Measurements from ENCODE around the gene CIB4. TPM values are rescaled to one million over a fixed set of nuclear protein-coding genes. Genes with fewer than 3 reads are reported as not detected.

The CIB4 gene
- total RNA-seq, 1 experiment from 2014 or later: not detected

DNA sequence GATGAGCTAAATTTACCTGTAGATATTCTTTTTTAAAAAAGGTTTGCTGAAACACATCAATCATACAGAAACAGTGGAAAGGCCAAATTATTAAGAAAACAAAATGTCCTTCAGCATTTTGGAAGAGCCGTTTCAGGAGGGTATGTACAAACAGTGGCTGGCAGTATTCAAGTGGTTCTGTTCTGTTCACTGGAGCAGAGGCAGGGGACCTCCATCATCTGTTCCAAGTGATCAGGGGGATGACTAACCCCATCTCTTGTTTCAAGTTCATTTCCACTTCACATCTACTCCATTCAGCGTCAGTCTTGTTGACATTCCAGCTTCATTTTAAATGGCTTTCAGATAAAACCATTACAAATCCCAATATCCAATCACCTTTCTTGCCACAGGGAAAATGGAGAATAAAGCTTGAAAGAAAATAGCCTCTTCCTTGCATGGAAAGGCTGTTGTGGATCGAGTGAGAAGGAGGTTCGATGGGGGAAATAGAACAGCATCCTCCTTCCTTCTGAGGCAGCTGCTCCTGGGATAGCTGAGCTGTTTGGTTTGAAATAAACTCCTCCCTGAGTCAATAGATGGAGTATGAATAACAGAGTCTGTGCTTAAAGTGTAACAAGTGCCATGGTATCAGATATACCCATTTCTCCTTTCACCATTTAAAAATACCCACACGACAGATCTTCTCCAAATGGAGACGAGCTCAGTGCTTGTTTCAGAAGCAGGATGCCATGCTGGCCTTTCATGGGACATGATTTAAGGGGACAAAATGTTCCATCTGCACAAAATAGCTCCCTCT lies 99.6 kb downstream of the CIB4 start:
- CTCF ChIA-PET: no interaction called here
- Histone ChIP-seq H3K9me2 (ENCODE audit: insufficient read depth) (no peaks in the 10 kb centered on the region), H3K27me3 (ENCODE audit: insufficient read depth, low read depth) (0 out of 2 replicates have a peak, but pooled peaks cover 6% of the 10 kb centered on the region), H3F3A (ENCODE audit: insufficient read depth, low read depth) (no peaks in the 10 kb centered on the region), H3K4me3 (no peak overlapping the region), H2AFZ (no peak overlapping the region), H3K36me3 (ENCODE audit: low read depth) (no peaks in the 10 kb centered on the region), H4K20me1 (ENCODE audit: insufficient read depth) (no peaks in the 10 kb centered on the region), H3K4me2 (no peak overlapping the region), H3K27ac (no peak overlapping the region), H3K4me1 (replicated peaks; ENCODE audit: insufficient read depth) (no peaks in the 10 kb centered on the region), H3K9me3 (ENCODE audit: insufficient read depth, low read depth) (no peaks in the 10 kb centered on the region), H3K79me2 (ENCODE audit: low read depth) (no peaks in the 10 kb centered on the region)
- TF ChIP-seq EZH2 (IDR thresholded peaks at IDR 0.05; ENCODE audit: low read depth) (no peak), CTCF (conservative IDR thresholded peaks at IDR 0.05) (no peak)
- BruUV-seq (replicated peaks): no TSS peak
- intact Hi-C loops (cut with micrococcal nuclease; ENCODE audit: unreplicated experiment): no loop called here
- DNase-seq: peak in 1 of 2 experiments; percentile 29
- POLR2A ChIA-PET (ENCODE audit: unreplicated experiment): interaction anchor here (0.6 kb wide), 1 partner anchor 271 kb away, joined by 8 read pairs; no protein-coding TSS in a partner anchor

DNA sequence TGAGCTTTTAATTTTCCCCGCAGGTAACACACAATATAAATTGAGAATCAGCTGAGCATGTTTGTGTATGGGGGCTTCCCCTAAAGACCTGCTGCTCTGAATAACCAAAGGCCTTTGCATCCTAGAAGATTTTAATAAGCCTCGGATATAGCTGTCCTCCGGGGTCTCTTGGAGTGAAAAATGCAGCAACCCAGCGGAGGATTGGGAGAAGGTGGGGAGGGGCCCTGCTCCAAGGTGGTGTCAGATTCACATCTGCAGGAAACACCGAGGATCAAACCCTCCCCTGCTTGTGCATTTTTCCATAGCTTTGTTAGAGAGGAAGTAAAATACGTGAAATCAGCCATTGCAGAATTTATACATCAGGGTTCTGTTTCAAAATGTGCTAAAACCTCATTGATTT lies 100.2 kb downstream of the CIB4 start:
- H3K4me3 ChIP-seq: no peak overlapping the region
- no peaks in the 10 kb centered on the region for H3F3A ChIP-seq (ENCODE audit: insufficient read depth, low read depth)
- H3K27me3 ChIP-seq (ENCODE audit: insufficient read depth, low read depth): 0 out of 2 replicates have a peak, but pooled peaks cover 6% of the 10 kb centered on the region
- no peaks in the 10 kb centered on the region for H4K20me1 ChIP-seq (ENCODE audit: insufficient read depth)
- no TSS peak for BruUV-seq (replicated peaks)
- no peak overlapping the region for H3K4me2 ChIP-seq
- H3K4me1 ChIP-seq (replicated peaks; ENCODE audit: insufficient read depth): no peaks in the 10 kb centered on the region
- TF ChIP-seq CTCF (conservative IDR thresholded peaks at IDR 0.05) (no peak), EZH2 (IDR thresholded peaks at IDR 0.05; ENCODE audit: low read depth) (no peak)
- H3K79me2 ChIP-seq (ENCODE audit: low read depth): no peaks in the 10 kb centered on the region
- intact Hi-C loops (cut with micrococcal nuclease; ENCODE audit: unreplicated experiment): no loop called here
- H3K9me3 ChIP-seq (ENCODE audit: insufficient read depth, low read depth): no peaks in the 10 kb centered on the region
- H3K27ac ChIP-seq: no peak overlapping the region
- H3K36me3 ChIP-seq (ENCODE audit: low read depth): no peaks in the 10 kb centered on the region
- CTCF ChIA-PET: interaction anchor here (0.7 kb wide), 1 partner anchor 12 kb away, joined by 3 read pairs; no protein-coding TSS in a partner anchor
- H3K9me2 ChIP-seq (ENCODE audit: insufficient read depth): no peaks in the 10 kb centered on the region
- POLR2A ChIA-PET (ENCODE audit: unreplicated experiment): interaction anchor here (0.7 kb wide), 1 partner anchor 297 kb away, joined by 8 read pairs; no protein-coding TSS in a partner anchor
- peak in 1 of 2 experiments; percentile 12 for DNase-seq
- no peak overlapping the region for H2AFZ ChIP-seq

- DNase-seq: no peak
- CTCF ChIA-PET: interaction anchor here (0.7 kb wide), 1 partner anchor 12 kb away, joined by 3 read pairs; no protein-coding TSS in a partner anchor
- Histone ChIP-seq H3K27ac (no peak overlapping the region), H3K79me2 (ENCODE audit: low read depth) (no peaks in the 10 kb centered on the region), H3K4me2 (no peak overlapping the region), H3K27me3 (ENCODE audit: insufficient read depth, low read depth) (0 out of 2 replicates have a peak, but pooled peaks cover 6% of the 10 kb centered on the region), H3K4me3 (no peak overlapping the region), H3K9me2 (ENCODE audit: insufficient read depth) (no peaks in the 10 kb centered on the region), H3K9me3 (ENCODE audit: insufficient read depth, low read depth) (no peaks in the 10 kb centered on the region), H2AFZ (no peak overlapping the region), H3K4me1 (replicated peaks; ENCODE audit: insufficient read depth) (no peaks in the 10 kb centered on the region), H3F3A (ENCODE audit: insufficient read depth, low read depth) (no peaks in the 10 kb centered on the region), H3K36me3 (ENCODE audit: low read depth) (no peaks in the 10 kb centered on the region), H4K20me1 (ENCODE audit: insufficient read depth) (no peaks in the 10 kb centered on the region)
- POLR2A ChIA-PET (ENCODE audit: unreplicated experiment): interaction anchor here (0.7 kb wide), 1 partner anchor 297 kb away, joined by 8 read pairs; no protein-coding TSS in a partner anchor
- TF ChIP-seq CTCF (conservative IDR thresholded peaks at IDR 0.05) (no peak), EZH2 (IDR thresholded peaks at IDR 0.05; ENCODE audit: low read depth) (no peak)
- intact Hi-C loops (cut with micrococcal nuclease; ENCODE audit: unreplicated experiment): no loop called here
- BruUV-seq (replicated peaks): no TSS peak
Observed at GRCh38 chr2:26540306-26540705, 100.9 kb downstream of the CIB4 start.

All from PC-9 (cell line).